Endothelial cell of umbilical vein (primary cell): ENCODE data around the gene LMTK2.

ENCODE experiments used
- CTCF ChIP-seq, 2 donors: IDR thresholded peaks; 1 replicate in 1 of 2; 2 replicates in 1 of 2; pipeline ENCODE4 v1.5.1; 2011; ENCODE audit warnings: low read length in 2 of 2, mild to moderate bottlenecking in 2 of 2, moderate library complexity in 2 of 2, control low read depth in 1 of 2, inconsistent platforms in 1 of 2, low read depth in 1 of 2; ENCODE audit not compliant: insufficient read depth in 1 of 2; ENCODE audit errors: extremely low read depth in 1 of 2
- EZH2 ChIP-seq: IDR thresholded peaks from 2 replicates; pipeline ENCODE4 v1.6.1; 2012; ENCODE audit warnings: borderline replicate concordance, low read depth, mild to moderate bottlenecking, moderate library complexity, low read length, inconsistent platforms; ENCODE audit not compliant: severe bottlenecking
- FOS ChIP-seq: IDR thresholded peaks from 2 replicates; pipeline ENCODE4 v1.6.1; 2011; ENCODE audit warnings: mild to moderate bottlenecking, low read length, moderate library complexity, borderline replicate concordance; ENCODE audit not compliant: insufficient read depth
- GATA2 ChIP-seq: IDR thresholded peaks from 2 replicates; pipeline ENCODE4 v1.7.0; 2011; ENCODE audit warnings: low read depth, mild to moderate bottlenecking, moderate library complexity, mixed read lengths, low read length; ENCODE audit not compliant: insufficient read length, insufficient read depth
- JUN ChIP-seq: IDR thresholded peaks from 2 replicates; pipeline ENCODE4 v1.6.1; 2011; ENCODE audit warnings: borderline replicate concordance, low read depth; ENCODE audit not compliant: insufficient read length, insufficient read depth
- POLR2A ChIP-seq: IDR thresholded peaks from 2 replicates; pipeline ENCODE4 v1.6.1; 2012; ENCODE audit warnings: low read depth, mild to moderate bottlenecking, control low read depth, low read length
- POLR2AphosphoS5 ChIP-seq: IDR thresholded peaks from 2 replicates; pipeline ENCODE4 v1.6.1; 2012; ENCODE audit warnings: low read depth, mild to moderate bottlenecking, control low read depth, low read length, moderate library complexity; ENCODE audit not compliant: insufficient read depth

- TF ChIP-seq CTCF (IDR thresholded peaks at IDR 0.05; ENCODE audit: extremely low read depth in 1 of 2, insufficient read depth in 1 of 2, low read depth in 1 of 2, low read length in 2 of 2) (no peak), POLR2AphosphoS5 (no peak), EZH2 (no peak), POLR2A (no peak), GATA2 (no peak), FOS (no peak), JUN (no peak)
Observed at GRCh38 chr7:98238076-98238475, 131.4 kb downstream of the LMTK2 start.
